ENCODE data around the gene ARHGAP15. TPM values are rescaled to one million over a fixed set of nuclear protein-coding genes. Genes with fewer than 3 reads are reported as not detected.

ARHGAP15 gene
- total RNA-seq, 4 donors from 2014 or later = 0.80 to 53.1 (median 12.7) TPM

- Histone ChIP-seq H3K4me3 (no peak overlapping the region), H3K36me3 (no peaks in the 10 kb centered on the region), H3K27ac (no peak overlapping the region), H3K9me3 (no peaks in the 10 kb centered on the region), H3K27me3 (no peaks in the 10 kb centered on the region), H3K4me1 (peaks cover 0 to 3% (median 0%) of the 10 kb centered on the region in 4 donors)
- 47 to 55% methylated on average over 6 of the region's 6 CpGs for WGBS, 2 donors (ENCODE audit: low coverage in 1 of 2)
- intact Hi-C loops (cut with DNase I; ENCODE audit: low total_unique reads) = no loop called here
- in situ Hi-C loops (cut with MboI; ENCODE audit: low pct_ligation_motif_present in 1 of 4, low pct_unique_long_range_greater_than_20kb in 1 of 4, low sequenced_read_pairs in 3 of 4) = no loop called here
- TF ChIP-seq EP300 (IDR thresholded peaks at IDR 0.05; ENCODE audit: low read depth) (no peak), CTCF (IDR thresholded peaks at IDR 0.05) (no peak), POLR2AphosphoS5 (IDR thresholded peaks at IDR 0.05) (no peak), POLR2A (IDR thresholded peaks at IDR 0.05) (no peak)
- DNase-seq = no peak
These were observed 576.0 kb downstream of the ARHGAP15 start for GRCh38 chr2:143705108-143705707.

- Histone ChIP-seq H3K36me3 (no peaks in the 10 kb centered on the region), H3K27ac (peak overlapping the region in 3 of 4 donors; percentile 7 to 19 (median 14)), H3K4me3 (no peak overlapping the region), H3K9me3 (no peaks in the 10 kb centered on the region), H3K4me1 (peaks cover 0 to 3% (median 0%) of the 10 kb centered on the region in 4 donors), H3K27me3 (no peaks in the 10 kb centered on the region)
- intact Hi-C loops (cut with DNase I; ENCODE audit: low total_unique reads) (no loop called here), in situ Hi-C loops (cut with MboI; ENCODE audit: low pct_ligation_motif_present in 1 of 4, low pct_unique_long_range_greater_than_20kb in 1 of 4, low sequenced_read_pairs in 3 of 4) (no loop called here)
- WGBS, 2 donors (ENCODE audit: low coverage in 1 of 2) = 69 to 81% methylated on average over 3 of the region's 3 CpGs
- DNase-seq = no peak
- no peak for TF ChIP-seq POLR2A (IDR thresholded peaks at IDR 0.05)
- no peak for TF ChIP-seq CTCF (IDR thresholded peaks at IDR 0.05)
- TF ChIP-seq EP300 (IDR thresholded peaks at IDR 0.05; ENCODE audit: low read depth) = no peak
- TF ChIP-seq POLR2AphosphoS5 (IDR thresholded peaks at IDR 0.05) = no peak
These were observed 577.1 kb downstream of the ARHGAP15 start for GRCh38 chr2:143706354-143706753.

- Histone ChIP-seq H3K27me3 (no peaks in the 10 kb centered on the region), H3K9me3 (no peaks in the 10 kb centered on the region), H3K4me1 (peaks cover 0 to 3% (median 0%) of the 10 kb centered on the region in 4 donors), H3K36me3 (no peaks in the 10 kb centered on the region), H3K27ac (no peak overlapping the region), H3K4me3 (no peak overlapping the region)
- DNase-seq = no peak
- no peak for TF ChIP-seq CTCF (IDR thresholded peaks at IDR 0.05)
- TF ChIP-seq POLR2AphosphoS5 (IDR thresholded peaks at IDR 0.05) = no peak
- no peak for TF ChIP-seq EP300 (IDR thresholded peaks at IDR 0.05; ENCODE audit: low read depth)
- no peak for TF ChIP-seq POLR2A (IDR thresholded peaks at IDR 0.05)
- in situ Hi-C loops (cut with MboI; ENCODE audit: low pct_ligation_motif_present in 1 of 4, low pct_unique_long_range_greater_than_20kb in 1 of 4, low sequenced_read_pairs in 3 of 4) (no loop called here), intact Hi-C loops (cut with DNase I; ENCODE audit: low total_unique reads) (no loop called here)
These were observed 579.5 kb downstream of the ARHGAP15 start for GRCh38 chr2:143708682-143709081.

- intact Hi-C loops (cut with DNase I; ENCODE audit: low total_unique reads) = loop anchor here (1.0 kb wide), 1 partner anchor 45 kb away; no protein-coding TSS in a partner anchor
- H3K4me1 ChIP-seq = peaks cover 0 to 3% (median 0%) of the 10 kb centered on the region in 4 donors
- in situ Hi-C loops (cut with MboI; ENCODE audit: low pct_ligation_motif_present in 1 of 4, low pct_unique_long_range_greater_than_20kb in 1 of 4, low sequenced_read_pairs in 3 of 4) = no loop called here
These were observed 581.0 kb downstream of the ARHGAP15 start for GRCh38 chr2:143710196-143710595.

More at GRCh38 chr2:143710196-143710595, 581.0 kb downstream of the ARHGAP15 start:
- H3K27me3 ChIP-seq = no peaks in the 10 kb centered on the region
- TF ChIP-seq POLR2A (IDR thresholded peaks at IDR 0.05) (no peak), CTCF (IDR thresholded peaks at IDR 0.05) (no peak)
- no peaks in the 10 kb centered on the region for H3K36me3 ChIP-seq
- H3K9me3 ChIP-seq = no peaks in the 10 kb centered on the region
- no peak for DNase-seq
- no peak overlapping the region for H3K4me3 ChIP-seq
- 83 to 84% methylated on average over 4 of the region's 4 CpGs for WGBS, 2 donors (ENCODE audit: low coverage in 1 of 2)
- H3K27ac ChIP-seq = no peak overlapping the region

Measured in transverse colon (tissue), 4 donors.